BE2C (cell line): Measurements from ENCODE around the gene MEG3.

ENCODE experiments used
- DNase-seq: peaks from one replicate; pipeline ENCODE4 v3.0.0-alpha.2; 2020
- H3K27me3 ChIP-seq: fragments of 250-450 bp; sonication (Bioruptor Pico); 2 replicates; pipeline ENCODE4 v1.5.1; 2020; ENCODE audit warnings: mild to moderate bottlenecking
- H3K36me3 ChIP-seq: fragments of 250-450 bp; sonication (Bioruptor Pico); 2 replicates; pipeline ENCODE4 v1.5.1; 2020; ENCODE audit warnings: mild to moderate bottlenecking
- H3K4me1 ChIP-seq: fragments of 250-450 bp; sonication (Bioruptor Pico); 2 replicates; pipeline ENCODE4 v1.5.1; 2020
- H3K4me3 ChIP-seq: 2 replicates; pipeline ENCODE4 v1.5.1; 2011; ENCODE audit warnings: low read depth, low read length
- H3K9me3 ChIP-seq: fragments of 250-450 bp; sonication (Bioruptor Pico); 2 replicates; pipeline ENCODE4 v1.5.1; 2020
- TF ChIP-seq, protein P1 (sequence below): IDR thresholded peaks from 2 replicates; pipeline ENCODE4 v1.5.1; 2012; ENCODE audit warnings: mild to moderate bottlenecking, low read depth, low read length

MEG3 gene

DNA sequence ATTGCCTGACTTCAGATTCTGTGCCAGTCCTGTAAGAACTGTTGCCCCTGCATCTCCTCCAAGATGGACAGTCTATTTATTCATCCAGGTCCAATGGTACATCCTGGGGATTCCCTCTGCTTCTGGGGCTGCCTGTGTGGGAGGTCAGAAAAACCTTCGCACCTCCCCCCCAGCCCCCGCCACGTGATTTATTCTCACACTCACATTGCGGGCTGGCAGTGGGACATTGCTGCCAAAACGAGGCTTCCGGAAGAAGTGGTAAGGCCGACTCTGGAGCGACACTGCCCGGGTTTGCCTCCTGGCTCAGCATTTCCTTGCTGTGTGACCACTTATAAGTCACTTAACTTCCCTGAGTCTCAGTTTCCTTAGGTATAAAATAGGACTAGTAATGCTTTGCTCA, 83.5 kb downstream of the MEG3 start:
- Histone ChIP-seq H3K27me3 (no peaks in the 10 kb centered on the region), H3K4me3 (no peak overlapping the region), H3K9me3 (no peaks in the 10 kb centered on the region), H3K36me3 (peaks cover 82% of the 10 kb centered on the region), H3K4me1 (peaks cover 10% of the 10 kb centered on the region)
- TF ChIP-seq, protein P1, sequence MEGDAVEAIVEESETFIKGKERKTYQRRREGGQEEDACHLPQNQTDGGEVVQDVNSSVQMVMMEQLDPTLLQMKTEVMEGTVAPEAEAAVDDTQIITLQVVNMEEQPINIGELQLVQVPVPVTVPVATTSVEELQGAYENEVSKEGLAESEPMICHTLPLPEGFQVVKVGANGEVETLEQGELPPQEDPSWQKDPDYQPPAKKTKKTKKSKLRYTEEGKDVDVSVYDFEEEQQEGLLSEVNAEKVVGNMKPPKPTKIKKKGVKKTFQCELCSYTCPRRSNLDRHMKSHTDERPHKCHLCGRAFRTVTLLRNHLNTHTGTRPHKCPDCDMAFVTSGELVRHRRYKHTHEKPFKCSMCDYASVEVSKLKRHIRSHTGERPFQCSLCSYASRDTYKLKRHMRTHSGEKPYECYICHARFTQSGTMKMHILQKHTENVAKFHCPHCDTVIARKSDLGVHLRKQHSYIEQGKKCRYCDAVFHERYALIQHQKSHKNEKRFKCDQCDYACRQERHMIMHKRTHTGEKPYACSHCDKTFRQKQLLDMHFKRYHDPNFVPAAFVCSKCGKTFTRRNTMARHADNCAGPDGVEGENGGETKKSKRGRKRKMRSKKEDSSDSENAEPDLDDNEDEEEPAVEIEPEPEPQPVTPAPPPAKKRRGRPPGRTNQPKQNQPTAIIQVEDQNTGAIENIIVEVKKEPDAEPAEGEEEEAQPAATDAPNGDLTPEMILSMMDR: no peak
- no peak for DNase-seq
